ENCODE results near the gene GOLGA6L4.
"Not testable (repeated sequence)": the region's sequence is repeated elsewhere in the genome, so short reads cannot be mapped to it uniquely, and the experiment has no call there.

The GOLGA6L4 gene

GRCh38 chr15:84235573-84235972 lies at the start of gene GOLGA6L4:
Gene GOLGA6L4 (plus strand): TSS chr15:84235773. CDS start chr15:84235835, 62 bp downstream.
- DNase-seq: not testable (repeated sequence)

- not testable (repeated sequence) for DNase-seq
Observed at GRCh38 chr15:84192982-84193381, 42.6 kb upstream of the GOLGA6L4 start.

- DNase-seq: not testable (repeated sequence)
Observed at GRCh38 chr15:84195603-84196002, 40.0 kb upstream of the GOLGA6L4 start.

GRCh38 chr15:84196530-84197188 lies 38.9 kb upstream of the GOLGA6L4 start:
- DNase-seq: not testable (repeated sequence)

- not testable (repeated sequence) for DNase-seq
Observed at GRCh38 chr15:84199865-84200264, 35.7 kb upstream of the GOLGA6L4 start.

GRCh38 chr15:84246441-84246840 lies 10.9 kb downstream of the GOLGA6L4 start:
- DNase-seq: not testable (repeated sequence)

Data from NCI-H187 treated with DMSO at 0.1 percent for 48 hours (cell line).